Measurements from ENCODE around the gene KRCC1. TPM values are rescaled to one million over a fixed set of nuclear protein-coding genes. Genes with fewer than 3 reads are reported as not detected.
"Not testable (repeated sequence)": the region's sequence is repeated elsewhere in the genome, so short reads cannot be mapped to it uniquely, and the experiment has no call there.

KRCC1 gene
- total RNA-seq, 1 donor from 2014 or later = 13.5 TPM

- DNase-seq (ENCODE audit: low read depth, low spot score) = no peak
Measured at GRCh38 chr2:88077080-88077479, 21.5 kb upstream of the KRCC1 start.

GRCh38 chr2:88074854-88075292, 19.3 kb upstream of the KRCC1 start:
- no peak for DNase-seq (ENCODE audit: low read depth, low spot score)

- no peak for DNase-seq (ENCODE audit: low read depth, low spot score)
Measured at GRCh38 chr2:88074150-88074549, 18.6 kb upstream of the KRCC1 start.

GRCh38 chr2:88071365-88071764, 15.8 kb upstream of the KRCC1 start:
- no peak for DNase-seq (ENCODE audit: low read depth, low spot score)

- no peak for DNase-seq (ENCODE audit: low read depth, low spot score)
Measured at GRCh38 chr2:88070055-88070454, 14.5 kb upstream of the KRCC1 start.

- no peak for DNase-seq (ENCODE audit: low read depth, low spot score)
Measured at GRCh38 chr2:88069117-88069516, 13.5 kb upstream of the KRCC1 start.

GRCh38 chr2:88068044-88068443, 12.5 kb upstream of the KRCC1 start:
- DNase-seq (ENCODE audit: low read depth, low spot score) = no peak

GRCh38 chr2:88067598-88067997, 12.0 kb upstream of the KRCC1 start, which contains the start of gene SMYD1:
TSS of gene SMYD1 (plus strand) at chr2:88067825. CDS start at chr2:88067865, 40 bp downstream.
- no peak for DNase-seq (ENCODE audit: low read depth, low spot score)

- DNase-seq (ENCODE audit: low read depth, low spot score) = no peak
Measured at GRCh38 chr2:88067189-88067588, 11.6 kb upstream of the KRCC1 start.

- no peak for DNase-seq (ENCODE audit: low read depth, low spot score)
Measured at GRCh38 chr2:88066543-88066942, 11.0 kb upstream of the KRCC1 start.

- DNase-seq (ENCODE audit: low read depth, low spot score) = no peak
Measured at GRCh38 chr2:88061295-88061694, 5.7 kb upstream of the KRCC1 start.

GRCh38 chr2:88060907-88061275, 5.3 kb upstream of the KRCC1 start:
- DNase-seq (ENCODE audit: low read depth, low spot score) = no peak

- DNase-seq (ENCODE audit: low read depth, low spot score) = no peak
Measured at GRCh38 chr2:88059979-88060906, 4.7 kb upstream of the KRCC1 start.

GRCh38 chr2:88058191-88058590, 2.6 kb upstream of the KRCC1 start:
- DNase-seq (ENCODE audit: low read depth, low spot score) = no peak

- no peak for DNase-seq (ENCODE audit: low read depth, low spot score)
Measured at GRCh38 chr2:88057437-88057844, 1.9 kb upstream of the KRCC1 start.

GRCh38 chr2:88054782-88055370, 707 bp downstream of the KRCC1 start:
- no peak for DNase-seq (ENCODE audit: low read depth, low spot score)

- no peak for DNase-seq (ENCODE audit: low read depth, low spot score)
Measured at GRCh38 chr2:88053934-88054781, 1.4 kb downstream of the KRCC1 start.

GRCh38 chr2:88053296-88053695, 2.3 kb downstream of the KRCC1 start:
- no peak for DNase-seq (ENCODE audit: low read depth, low spot score)

GRCh38 chr2:88051792-88052191, 3.8 kb downstream of the KRCC1 start:
- no peak for DNase-seq (ENCODE audit: low read depth, low spot score)

GRCh38 chr2:88049622-88050021, 6.0 kb downstream of the KRCC1 start:
- no peak for DNase-seq (ENCODE audit: low read depth, low spot score)

GRCh38 chr2:88048541-88048940, 7.0 kb downstream of the KRCC1 start:
- DNase-seq (ENCODE audit: low read depth, low spot score) = no peak

- not testable (repeated sequence) for DNase-seq (ENCODE audit: low read depth, low spot score)
Measured at GRCh38 chr2:88045561-88045960, 10.0 kb downstream of the KRCC1 start.
